ENCODE measurements around the gene SMCO2. TPM values are rescaled to one million over a fixed set of nuclear protein-coding genes. Genes with fewer than 3 reads are reported as not detected.
A peak's percentile ranks its signal among the peaks of the same experiment; 100 is the strongest.

The SMCO2 gene
- total RNA-seq: 1 to 10 TPM in 1 of 2 donors, under 1 TPM in 1; 0.31 to 1.0 TPM
- polyA plus RNA-seq (2013, experiment 1 of 2): not detected
- polyA plus RNA-seq (2013, experiment 2 of 2): not detected
- long read RNA-seq, experiment 1, partial matches to known transcripts: 1 of 1 reads
- long read RNA-seq, experiment 1, other reads (novel, unspliced or antisense): 0 of 1 reads
- long read RNA-seq, experiment 2: 0 reads
- long read RNA-seq, experiment 3: 0 reads
- long read RNA-seq, experiment 4: 0 reads

DNA sequence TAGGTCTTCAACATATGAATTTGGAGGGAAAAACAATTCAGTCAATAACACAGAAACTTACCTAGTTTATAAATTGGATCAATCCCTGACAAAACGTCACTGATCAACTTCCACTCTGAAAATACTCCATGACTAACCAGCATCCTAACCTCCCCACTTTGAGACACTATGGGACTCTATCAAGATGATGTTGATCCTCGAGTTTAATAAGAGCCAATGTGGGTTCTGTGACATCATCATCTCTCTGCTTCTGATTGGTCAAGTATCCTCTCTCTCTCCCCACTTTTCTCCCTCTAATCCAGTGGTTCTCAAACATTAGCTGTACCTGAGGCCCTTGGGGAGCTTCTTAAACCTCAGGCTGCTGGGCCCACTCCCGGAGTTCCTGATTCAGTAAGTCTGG lies at the start of gene SMCO2:
Gene SMCO2, plus strand, starts transcription at position 301 of the 400 bp plus-strand sequence. CDS start 23,896 bp downstream, outside the sequence.
- Histone ChIP-seq H3K4me1 (ENCODE audit: control insufficient read depth, insufficient read depth, low read length) (no peaks in the 10 kb centered on the region), H3K27ac (ENCODE audit: low read depth, low read length) (no peak within 1 kb of the TSS), H3K36me3 (ENCODE audit: control insufficient read depth, insufficient read depth, low read length) (no peaks in the 10 kb centered on the region), H3K9ac (ENCODE audit: extremely low read depth, low read length, poor library complexity, severe bottlenecking) (no peak within 1 kb of the TSS), H3K27me3 (ENCODE audit: control insufficient read depth, insufficient read depth, low read length, poor library complexity, severe bottlenecking) (no peaks in the 10 kb centered on the region), H3K9me3 (ENCODE audit: control insufficient read depth, low read length) (peaks cover 6% of the 10 kb centered on the region), H3K4me3 (ENCODE audit: low read length) (no peak within 1 kb of the TSS)
- Mint-ChIP-seq H3K9me3 (peaks cover 17% of the 10 kb centered on the region), H3K27me3 (ENCODE audit: insufficient read depth) (peaks cover 3% of the 10 kb centered on the region), H3K4me1 (peaks cover 11% of the 10 kb centered on the region), H3K4me3 (no peak within 1 kb of the TSS), H3K36me3 (ENCODE audit: low read depth) (peaks cover 2% of the 10 kb centered on the region), H3K27ac (no peak within 1 kb of the TSS)
- no peak for DNase-seq
- TF ChIP-seq, protein P1, sequence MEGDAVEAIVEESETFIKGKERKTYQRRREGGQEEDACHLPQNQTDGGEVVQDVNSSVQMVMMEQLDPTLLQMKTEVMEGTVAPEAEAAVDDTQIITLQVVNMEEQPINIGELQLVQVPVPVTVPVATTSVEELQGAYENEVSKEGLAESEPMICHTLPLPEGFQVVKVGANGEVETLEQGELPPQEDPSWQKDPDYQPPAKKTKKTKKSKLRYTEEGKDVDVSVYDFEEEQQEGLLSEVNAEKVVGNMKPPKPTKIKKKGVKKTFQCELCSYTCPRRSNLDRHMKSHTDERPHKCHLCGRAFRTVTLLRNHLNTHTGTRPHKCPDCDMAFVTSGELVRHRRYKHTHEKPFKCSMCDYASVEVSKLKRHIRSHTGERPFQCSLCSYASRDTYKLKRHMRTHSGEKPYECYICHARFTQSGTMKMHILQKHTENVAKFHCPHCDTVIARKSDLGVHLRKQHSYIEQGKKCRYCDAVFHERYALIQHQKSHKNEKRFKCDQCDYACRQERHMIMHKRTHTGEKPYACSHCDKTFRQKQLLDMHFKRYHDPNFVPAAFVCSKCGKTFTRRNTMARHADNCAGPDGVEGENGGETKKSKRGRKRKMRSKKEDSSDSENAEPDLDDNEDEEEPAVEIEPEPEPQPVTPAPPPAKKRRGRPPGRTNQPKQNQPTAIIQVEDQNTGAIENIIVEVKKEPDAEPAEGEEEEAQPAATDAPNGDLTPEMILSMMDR (conservative IDR thresholded peaks at IDR 0.05): no peak
- 93 to 100% methylated on average over 2 to 3 of the region's 3 CpGs for WGBS, 2 experiments (ENCODE audit: insufficient coverage in 1 of 2, insufficient read length in 1 of 2)

DNA sequence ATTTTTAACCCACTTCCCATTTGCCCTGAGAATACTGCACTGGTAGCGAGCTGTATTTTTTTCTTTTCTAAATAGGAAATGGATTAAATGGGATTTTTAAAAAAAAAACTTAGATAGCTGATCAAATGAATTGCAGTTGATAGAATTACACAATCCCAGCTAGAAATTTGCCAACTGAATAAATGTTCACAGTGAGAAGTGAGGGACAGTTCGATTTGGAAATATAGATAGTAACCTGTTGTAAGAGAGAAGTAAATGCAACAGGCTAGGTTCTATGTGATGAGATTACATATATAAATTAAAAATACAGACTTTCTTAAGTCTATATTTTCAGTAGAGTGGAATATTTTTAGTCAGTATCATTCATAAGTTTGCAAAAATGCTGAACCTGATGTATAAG lies 48.1 kb upstream of the SMCO2 start:
- Mint-ChIP-seq H3K36me3 (ENCODE audit: low read depth) (peaks cover 37% of the 10 kb centered on the region), H3K4me1 (no peaks in the 10 kb centered on the region), H3K9me3 (peaks cover 4% of the 10 kb centered on the region), H3K27ac (no peak overlapping the region), H3K27me3 (ENCODE audit: insufficient read depth) (no peaks in the 10 kb centered on the region), H3K4me3 (no peak overlapping the region)
- Histone ChIP-seq H3K27me3 (ENCODE audit: control insufficient read depth, insufficient read depth, low read length, poor library complexity, severe bottlenecking) (no peaks in the 10 kb centered on the region), H3K27ac (ENCODE audit: low read depth, low read length) (no peak overlapping the region), H3K9ac (ENCODE audit: extremely low read depth, low read length, poor library complexity, severe bottlenecking) (no peak overlapping the region), H3K4me3 (ENCODE audit: low read length) (no peak overlapping the region), H3K4me1 (ENCODE audit: control insufficient read depth, insufficient read depth, low read length) (no peaks in the 10 kb centered on the region), H3K9me3 (ENCODE audit: control insufficient read depth, low read length) (peaks cover 8% of the 10 kb centered on the region), H3K36me3 (ENCODE audit: control insufficient read depth, insufficient read depth, low read length) (peaks cover 20% of the 10 kb centered on the region)
- 94% methylated on average over 2 of the region's 2 CpGs; no CpG with 5 or more reads in 1 of the 2 experiments for WGBS, 2 experiments (ENCODE audit: insufficient coverage in 1 of 2, insufficient read length in 1 of 2)
- TF ChIP-seq, protein P1 (conservative IDR thresholded peaks at IDR 0.05): no peak
- DNase-seq: no peak

DNA sequence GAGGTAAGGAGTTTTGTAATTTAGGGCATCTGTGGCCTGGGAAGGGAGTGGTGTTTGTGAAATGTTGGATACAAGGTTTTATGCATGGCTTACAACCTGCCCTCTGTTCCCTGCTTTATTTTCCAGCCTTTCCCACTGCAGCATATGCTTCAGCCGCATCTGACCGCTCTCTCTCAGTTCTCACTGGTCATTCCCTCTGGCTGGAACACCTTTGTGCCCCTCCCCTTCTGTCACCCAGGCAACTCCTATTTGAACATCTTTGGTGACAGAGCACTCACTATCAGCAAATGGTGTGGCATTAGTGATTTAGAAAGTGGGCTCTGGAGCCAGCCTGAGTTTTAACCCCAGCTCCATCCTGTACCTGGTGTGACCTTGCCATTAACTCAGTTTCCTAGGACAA lies 47.5 kb upstream of the SMCO2 start:
- WGBS, 2 experiments (ENCODE audit: insufficient coverage in 1 of 2, insufficient read length in 1 of 2): 90 to 95% methylated on average over 2 of the region's 2 CpGs
- peaks cover 35% of the 10 kb centered on the region for H3K36me3 Mint-ChIP-seq (ENCODE audit: low read depth)
- peak overlapping the region; percentile 40 for H3K27ac Mint-ChIP-seq
- Histone ChIP-seq H3K4me3 (ENCODE audit: low read length) (no peak overlapping the region), H3K9me3 (ENCODE audit: control insufficient read depth, low read length) (peaks cover 13% of the 10 kb centered on the region), H3K27me3 (ENCODE audit: control insufficient read depth, insufficient read depth, low read length, poor library complexity, severe bottlenecking) (no peaks in the 10 kb centered on the region), H3K36me3 (ENCODE audit: control insufficient read depth, insufficient read depth, low read length) (peaks cover 24% of the 10 kb centered on the region), H3K9ac (ENCODE audit: extremely low read depth, low read length, poor library complexity, severe bottlenecking) (no peak overlapping the region), H3K27ac (ENCODE audit: low read depth, low read length) (no peak overlapping the region), H3K4me1 (ENCODE audit: control insufficient read depth, insufficient read depth, low read length) (no peaks in the 10 kb centered on the region)
- no peak overlapping the region for H3K4me3 Mint-ChIP-seq
- H3K4me1 Mint-ChIP-seq: no peaks in the 10 kb centered on the region
- peaks cover 9% of the 10 kb centered on the region for H3K9me3 Mint-ChIP-seq
- no peaks in the 10 kb centered on the region for H3K27me3 Mint-ChIP-seq (ENCODE audit: insufficient read depth)
- DNase-seq: no peak
- TF ChIP-seq, protein P1 (conservative IDR thresholded peaks at IDR 0.05): no peak

Measured in endodermal cell (in vitro differentiated cells).